Fibroblast of lung (primary cell): ENCODE data around the gene PRPF40B.

Experiments used
- CTCF ChIP-seq, 2 donors: IDR thresholded peaks in 1 of 2; conservative IDR thresholded peaks in 1 of 2; 1 replicate in 1 of 2; 2 replicates in 1 of 2; pipeline ENCODE4 v1.5.1; 2011 to 2012; ENCODE audit warnings: low read length in 2 of 2, control low read depth in 1 of 2, inconsistent platforms in 1 of 2, low read depth in 1 of 2, mild to moderate bottlenecking in 1 of 2
- EZH2 ChIP-seq: IDR thresholded peaks from 2 replicates; pipeline ENCODE4 v1.5.1; 2012; ENCODE audit warnings: low read length, control low read depth, mild to moderate bottlenecking; ENCODE audit errors: missing control alignments

GRCh38 chr12:49588281-49588680 lies 35.1 kb upstream of the PRPF40B start:
- TF ChIP-seq CTCF (conservative IDR thresholded peaks at IDR 0.05 in 1 of 2, IDR thresholded peaks at IDR 0.05 in 1 of 2; ENCODE audit: low read depth in 1 of 2, low read length in 2 of 2): no peak
- no peak for TF ChIP-seq EZH2
